Measurements from ENCODE around the gene UBA1.

The UBA1 gene

DNA sequence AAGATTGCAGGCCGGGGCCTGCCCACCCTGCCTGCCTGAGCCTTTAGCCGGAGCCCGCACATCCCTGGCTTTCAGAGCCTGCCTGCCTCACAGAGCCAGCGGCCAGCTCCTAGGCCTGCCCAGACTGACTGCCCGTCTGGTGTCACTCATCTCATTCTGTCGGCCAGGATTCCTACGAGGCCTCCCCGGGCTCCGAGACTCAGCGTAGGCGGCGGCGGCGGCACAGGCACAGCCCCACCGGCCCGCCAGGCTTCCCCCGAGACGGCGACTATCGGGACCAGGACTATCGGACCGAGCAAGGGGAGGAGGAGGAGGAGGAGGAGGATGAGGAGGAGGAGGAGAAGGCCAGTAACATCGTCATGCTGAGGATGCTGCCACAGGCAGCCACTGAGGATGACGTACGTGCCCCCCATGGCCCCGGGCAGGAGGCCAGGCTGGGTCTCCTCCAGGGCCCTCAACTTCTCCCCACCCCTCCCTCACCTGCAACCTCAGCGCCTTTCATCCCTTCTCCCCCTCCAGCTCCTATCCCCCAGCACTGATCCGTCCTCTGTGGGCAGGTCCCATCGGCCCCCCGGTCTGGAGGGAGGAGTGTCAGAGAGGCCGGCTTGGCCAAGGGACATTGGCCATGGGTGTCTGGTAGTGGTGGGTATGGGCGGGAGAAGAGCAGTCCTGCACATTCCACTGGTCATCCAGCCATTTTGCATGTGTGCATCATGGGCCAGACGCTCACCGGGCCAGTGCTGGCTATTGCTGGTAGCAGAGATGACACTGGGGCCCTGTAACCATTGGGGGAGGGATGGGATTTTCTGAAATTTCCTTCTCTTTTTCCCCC lies 22.6 kb upstream of the UBA1 start:
- DNase-seq = no peak

DNA sequence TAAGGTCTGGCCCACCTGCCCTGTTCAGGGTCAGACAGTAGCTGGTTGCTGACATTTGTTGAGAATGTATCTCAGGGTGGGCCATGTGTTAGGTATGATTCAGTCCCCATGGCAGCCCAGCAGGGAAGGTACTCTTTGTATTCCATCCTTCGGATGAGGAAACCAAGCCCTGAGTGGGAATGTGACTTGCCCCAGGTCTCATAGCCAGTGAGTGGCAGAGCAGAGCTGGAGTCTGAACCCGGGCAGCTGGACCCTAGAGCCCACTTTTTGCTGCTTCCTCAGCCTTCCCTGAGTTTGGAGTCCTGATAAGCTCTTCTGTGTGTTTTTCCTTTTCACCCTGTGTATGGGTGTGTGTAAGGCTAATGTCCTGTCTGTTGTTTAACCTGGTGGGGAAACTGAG lies 21.6 kb upstream of the UBA1 start:
- DNase-seq = no peak

DNA sequence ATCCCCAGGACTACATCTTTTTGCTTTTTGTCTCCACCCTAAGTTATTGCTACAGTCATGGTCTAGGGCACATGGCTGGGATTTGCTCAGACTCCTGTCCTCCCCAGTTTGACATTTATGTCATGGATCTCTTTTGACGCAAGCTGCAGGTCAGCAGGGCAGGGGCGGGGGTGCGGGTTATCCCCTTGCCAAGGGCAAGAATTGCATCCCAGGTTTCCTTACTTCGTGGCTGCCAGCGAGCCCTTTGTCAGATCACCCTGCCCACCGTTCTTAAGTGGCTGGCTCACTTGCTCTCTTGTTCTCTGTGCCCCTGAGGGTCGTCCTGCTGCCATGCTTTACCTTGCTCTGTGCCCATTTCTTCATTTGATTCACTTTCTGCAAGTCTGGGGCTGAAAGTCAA lies 21.1 kb upstream of the UBA1 start:
- DNase-seq = no peak

DNA sequence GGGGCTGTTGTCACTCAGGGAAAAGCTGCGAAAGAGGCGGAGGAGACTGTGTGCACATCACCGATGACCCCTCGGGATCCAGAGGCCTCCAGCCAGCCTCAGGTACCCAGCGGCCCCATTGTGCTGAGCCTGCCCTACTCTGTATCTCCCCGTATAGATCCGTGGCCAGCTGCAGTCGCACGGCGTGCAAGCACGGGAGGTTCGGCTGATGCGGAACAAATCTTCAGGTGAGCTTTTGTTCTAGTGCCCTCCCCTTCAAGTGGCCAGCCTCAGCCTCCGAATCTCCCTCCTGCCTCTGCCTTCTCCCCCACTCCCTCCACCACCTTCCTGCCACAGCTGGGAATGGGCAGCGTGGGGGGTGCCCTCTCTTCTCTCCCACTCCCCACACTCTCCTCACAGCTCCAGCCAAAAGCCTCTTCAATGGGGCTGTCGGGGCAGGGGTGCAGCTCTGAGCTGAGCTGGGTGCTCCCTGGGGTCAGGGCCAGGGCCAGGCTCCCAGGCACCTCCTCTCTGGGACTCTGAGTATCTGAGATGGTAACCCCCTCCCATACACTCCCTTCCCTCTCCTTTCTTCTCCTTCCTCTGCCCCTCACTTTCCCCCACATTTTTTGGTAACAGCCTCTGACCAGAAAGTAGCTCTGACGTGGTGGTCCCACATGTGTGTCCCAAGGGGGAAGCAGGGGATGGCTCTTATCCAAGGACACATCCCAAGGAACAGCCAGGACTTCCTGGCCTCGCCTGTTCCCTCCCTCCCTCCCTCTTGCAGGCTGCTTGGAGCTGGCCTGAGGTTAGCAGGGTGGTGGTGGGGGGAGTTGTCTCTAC lies 20.4 kb upstream of the UBA1 start:
- no peak for DNase-seq

DNA sequence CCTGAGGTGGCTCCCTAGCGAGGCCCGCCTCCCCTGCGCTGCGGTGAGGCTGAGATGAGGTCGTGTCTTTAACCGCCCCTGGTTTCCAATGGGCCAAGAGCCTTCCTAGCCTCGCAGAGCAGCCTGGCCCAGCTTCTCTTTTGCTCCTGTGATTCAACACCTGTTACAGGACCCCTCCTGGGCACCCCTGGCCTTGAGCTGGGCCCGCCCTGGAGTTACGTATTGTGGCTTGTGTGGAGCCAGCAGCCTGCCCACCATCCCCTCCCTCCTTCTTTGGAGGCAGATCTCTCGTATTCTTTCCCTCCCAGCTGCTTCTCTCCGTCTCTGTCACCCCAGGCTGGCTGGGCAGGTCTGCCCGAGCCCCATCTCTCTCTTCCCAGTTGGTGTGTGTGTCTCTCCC lies 19.3 kb upstream of the UBA1 start:
- no peak for DNase-seq

DNA sequence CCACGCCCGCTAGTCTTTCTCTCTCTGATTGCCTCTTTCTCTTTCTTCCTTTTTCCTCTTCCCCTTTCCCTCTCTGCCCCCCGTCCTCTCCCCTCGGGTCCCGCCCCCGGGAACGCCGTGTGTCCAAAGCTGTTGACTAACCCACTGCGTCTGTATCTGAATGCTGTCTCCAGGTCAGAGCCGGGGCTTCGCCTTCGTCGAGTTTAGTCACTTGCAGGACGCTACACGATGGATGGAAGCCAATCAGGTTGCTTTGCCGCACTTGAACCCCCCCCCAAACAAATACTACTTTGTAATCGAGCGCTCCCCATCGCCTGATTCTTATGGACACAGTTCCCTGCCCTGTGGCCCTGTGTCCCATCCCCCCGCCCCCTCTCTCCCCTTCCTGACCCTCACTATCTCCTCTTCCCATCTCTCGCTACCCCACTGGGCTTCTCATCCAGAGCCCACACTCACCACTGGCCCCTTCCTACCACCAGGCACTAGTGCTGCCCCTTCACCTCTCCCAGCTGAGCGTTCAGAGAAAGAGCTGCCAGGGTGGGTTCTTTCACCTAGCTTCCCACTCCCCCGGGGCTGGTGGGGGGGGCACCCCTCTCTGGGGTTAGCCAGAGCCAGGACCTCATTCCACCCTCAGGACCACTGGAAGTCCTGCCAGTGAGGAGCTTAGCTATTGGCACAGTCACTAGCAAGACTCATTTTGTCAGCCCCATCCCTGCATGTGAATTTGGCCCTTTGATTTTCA lies 18.6 kb upstream of the UBA1 start:
- no peak for DNase-seq

DNA sequence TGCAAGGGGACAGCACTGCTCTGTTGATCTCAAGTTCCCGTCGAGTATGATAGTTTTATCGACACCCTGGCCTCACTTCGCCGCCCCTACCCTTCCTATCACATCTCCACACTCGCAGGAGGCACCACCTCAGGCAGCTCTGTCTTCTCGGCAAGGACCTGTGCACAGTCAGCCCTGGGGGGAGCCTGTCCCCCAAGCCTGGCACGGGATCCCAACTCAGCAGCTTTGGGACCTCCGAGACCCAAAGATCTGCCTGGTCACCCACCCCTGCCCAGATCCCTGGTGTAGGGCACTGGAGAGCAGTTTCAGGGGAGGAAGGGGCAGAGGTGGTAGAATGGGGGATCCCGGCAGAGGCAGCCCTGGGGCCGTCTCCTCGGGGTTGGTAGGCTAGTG lies 18.0 kb upstream of the UBA1 start:
- no peak for DNase-seq

DNA sequence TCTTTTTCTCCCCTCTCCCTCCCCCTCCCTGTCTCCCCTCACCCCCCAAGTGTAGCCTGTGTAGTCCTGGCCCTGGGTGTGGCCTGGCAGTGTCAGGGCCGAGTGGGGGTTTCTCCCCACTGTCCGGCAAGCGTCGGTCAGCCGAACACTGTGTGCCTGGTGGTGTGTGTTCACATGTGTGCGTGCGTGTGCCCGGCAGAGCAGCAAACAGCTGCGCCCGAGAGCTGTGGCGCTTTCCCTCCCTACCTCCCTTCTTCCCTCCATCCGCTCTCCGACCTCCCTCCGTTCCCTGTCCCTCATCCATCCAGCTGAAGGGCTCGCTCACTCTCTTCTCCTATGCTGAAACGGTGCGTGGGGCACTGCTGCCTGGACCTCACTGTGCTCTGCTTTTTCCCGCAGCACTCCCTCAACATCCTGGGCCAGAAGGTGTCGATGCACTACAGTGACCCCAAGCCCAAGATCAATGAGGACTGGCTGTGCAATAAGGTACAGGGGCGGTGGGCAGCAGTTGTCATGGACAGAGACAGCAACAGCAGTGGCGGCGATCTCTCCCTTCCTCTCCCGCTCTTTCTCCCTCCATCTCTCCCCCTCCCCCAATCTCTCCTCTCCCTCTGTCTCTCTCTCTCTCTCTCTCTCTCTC lies 17.4 kb upstream of the UBA1 start:
- DNase-seq = no peak

DNA sequence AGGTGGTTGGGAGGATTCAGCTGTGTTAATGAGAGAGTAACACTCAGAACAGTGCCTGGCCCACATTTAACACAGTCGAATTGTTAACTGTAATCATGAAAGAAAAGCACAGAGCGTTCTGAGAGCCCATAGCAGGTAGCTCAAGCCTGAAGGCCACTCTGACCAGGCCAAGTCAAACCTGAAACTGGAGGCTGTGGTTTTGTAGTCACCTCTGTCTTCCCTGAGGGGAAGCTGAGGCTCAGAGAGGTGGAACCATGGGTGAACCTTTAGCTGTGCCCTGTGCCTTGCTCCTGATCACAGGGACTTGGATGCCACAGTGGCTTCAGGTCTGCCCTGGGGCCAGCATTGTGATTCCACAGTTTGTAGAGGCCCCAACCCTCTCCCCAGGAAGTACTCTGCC lies 16.6 kb upstream of the UBA1 start:
- no peak for DNase-seq

DNA sequence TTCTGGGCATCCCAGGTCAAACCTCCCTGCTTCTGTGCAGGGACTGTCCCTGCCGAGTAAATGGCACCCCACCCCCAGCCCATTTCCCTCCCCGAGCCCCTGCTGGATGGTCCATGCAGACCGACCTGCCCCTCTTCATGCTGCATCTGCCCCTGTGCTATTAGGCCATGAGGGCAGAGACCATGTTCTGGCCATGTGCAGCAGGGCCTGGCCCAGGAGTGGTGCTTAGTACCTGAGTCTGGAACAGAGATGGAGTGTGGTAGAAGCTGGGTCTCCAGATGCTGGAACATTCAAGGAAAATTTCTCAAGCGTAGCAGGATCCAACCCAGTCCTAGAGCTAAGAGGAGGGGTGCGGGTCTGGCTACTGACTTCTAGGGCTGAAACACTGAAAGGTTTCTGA lies 15.3 kb upstream of the UBA1 start:
- no peak for DNase-seq

DNA sequence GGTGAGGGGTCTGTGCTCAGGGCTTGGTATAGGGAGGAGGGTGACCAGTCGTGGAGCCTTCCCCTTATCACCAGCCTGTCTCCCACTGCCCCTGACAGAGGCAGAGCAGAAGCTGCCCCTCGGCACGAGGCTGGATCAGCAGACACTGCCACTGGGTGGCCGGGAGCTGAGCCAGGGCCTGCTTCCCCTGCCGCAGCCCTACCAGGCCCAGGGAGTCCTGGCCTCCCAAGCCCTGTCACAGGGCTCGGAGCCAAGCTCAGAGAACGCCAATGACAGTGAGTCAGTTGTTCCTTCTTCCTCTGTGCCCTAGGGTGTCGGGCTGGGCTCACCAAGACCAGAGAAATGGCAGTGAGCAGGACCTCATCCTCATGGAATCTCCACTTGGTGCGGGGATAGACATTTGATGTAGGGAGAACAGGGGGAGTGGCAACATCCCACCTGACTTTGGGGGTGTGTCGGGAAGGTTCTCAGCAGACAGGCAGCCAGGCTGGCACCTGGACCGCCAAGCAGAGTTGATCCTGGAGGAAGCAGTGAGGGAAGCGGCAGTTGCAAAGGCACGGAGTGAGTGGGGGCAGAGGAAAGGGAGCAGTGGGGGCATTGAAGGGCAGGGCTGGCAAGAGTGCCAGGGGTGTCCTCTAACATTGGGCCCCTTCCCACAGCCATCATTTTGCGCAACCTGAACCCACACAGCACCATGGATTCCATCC lies 14.3 kb upstream of the UBA1 start:
- no peak for DNase-seq

DNA sequence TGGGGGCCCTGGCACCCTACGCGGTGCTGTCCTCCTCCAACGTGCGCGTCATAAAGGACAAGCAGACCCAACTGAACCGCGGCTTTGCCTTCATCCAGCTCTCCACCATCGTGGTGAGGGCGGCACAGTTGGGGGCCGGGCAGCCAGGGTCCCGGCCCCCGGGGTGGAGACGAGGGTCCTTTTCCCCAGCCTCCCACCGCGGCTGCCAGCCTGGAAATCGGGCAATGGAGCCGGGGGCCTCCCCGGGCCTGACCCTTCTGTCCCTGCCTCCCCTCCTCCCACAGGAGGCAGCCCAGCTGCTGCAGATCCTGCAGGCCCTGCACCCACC lies 13.7 kb upstream of the UBA1 start:
- DNase-seq = no peak

DNA sequence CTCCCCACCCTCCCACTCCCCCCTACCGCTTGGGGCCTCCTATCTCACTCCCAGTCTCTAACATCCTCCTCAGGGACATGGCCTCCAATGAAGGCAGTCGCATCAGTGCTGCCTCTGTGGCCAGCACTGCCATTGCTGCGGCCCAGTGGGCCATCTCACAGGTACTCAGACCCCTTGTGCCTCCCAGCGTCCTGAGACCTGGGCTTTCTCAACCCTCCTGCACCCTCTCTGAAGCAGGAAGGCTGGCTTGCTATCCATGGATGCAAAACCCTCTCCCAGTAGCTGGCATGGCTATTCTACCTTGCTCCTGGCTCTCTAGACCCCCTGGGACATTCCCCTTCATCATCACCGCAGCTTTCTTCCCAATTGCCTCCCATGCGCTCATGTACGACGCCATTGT lies 13.3 kb upstream of the UBA1 start:
- DNase-seq = no peak

DNA sequence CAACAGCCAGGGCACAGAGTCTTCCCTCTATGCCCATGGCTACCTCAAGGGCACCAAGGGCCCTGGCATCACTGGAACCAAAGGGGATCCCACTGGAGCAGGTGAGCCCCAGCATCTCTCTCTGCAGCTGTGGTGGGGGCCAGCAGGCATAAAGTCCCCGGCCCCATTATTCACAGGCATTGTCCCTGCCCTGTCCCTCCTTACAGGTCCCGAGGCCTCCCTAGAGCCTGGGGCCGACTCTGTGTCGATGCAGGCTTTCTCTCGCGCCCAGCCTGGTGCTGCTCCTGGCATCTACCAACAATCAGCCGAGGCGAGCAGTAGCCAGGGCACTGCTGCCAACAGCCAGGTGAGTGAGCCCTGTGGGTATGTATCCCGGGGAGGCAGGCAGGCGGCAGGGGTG lies 12.3 kb upstream of the UBA1 start:
- no peak for DNase-seq

DNA sequence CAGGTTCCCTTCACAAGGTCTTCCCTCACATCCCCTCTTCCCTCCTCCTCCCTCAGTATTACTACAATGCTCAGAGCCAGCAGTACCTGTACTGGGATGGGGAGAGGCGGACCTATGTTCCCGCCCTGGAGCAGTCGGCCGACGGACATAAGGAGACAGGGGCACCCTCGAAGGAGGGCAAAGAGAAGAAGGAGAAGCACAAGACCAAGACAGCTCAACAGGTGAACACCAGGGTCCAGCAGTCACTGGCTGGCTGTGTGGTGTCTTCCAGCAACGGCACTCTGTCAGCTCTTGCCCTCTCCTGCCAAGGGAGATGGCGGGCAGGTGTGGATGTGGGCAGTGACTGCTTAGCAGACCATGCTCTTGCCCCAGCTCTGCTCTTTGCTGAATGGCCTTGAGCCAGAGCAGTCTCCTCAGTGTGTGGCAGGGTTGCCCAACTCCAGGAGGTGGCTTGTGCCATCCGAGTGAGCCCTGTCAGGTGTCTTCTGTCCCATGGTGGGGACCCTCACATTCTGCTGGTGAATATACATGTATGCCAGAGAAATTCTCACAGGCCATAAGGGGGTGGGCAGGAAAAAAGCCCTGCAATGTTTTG lies 11.4 kb upstream of the UBA1 start:
- DNase-seq = no peak

DNA sequence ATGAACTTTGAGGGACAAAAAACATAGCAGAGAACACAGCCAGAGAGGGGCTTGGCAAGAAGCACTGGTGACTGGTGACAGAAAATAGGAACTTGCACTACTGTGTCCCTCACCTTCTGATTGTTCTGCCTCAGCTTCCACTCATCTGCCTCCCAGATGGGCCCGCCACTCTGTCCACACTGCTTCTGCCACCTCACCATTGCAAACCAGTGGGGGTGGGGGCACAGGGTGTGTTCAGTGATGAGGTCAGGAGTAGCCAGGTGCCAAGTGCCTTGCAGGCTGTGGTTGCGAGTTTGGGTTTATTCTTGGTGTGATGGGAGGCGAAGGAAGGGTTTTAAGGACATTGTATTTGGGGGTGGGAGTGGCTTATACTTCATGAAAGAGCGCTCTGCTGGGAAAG lies 9.1 kb upstream of the UBA1 start:
- no peak for DNase-seq

DNA sequence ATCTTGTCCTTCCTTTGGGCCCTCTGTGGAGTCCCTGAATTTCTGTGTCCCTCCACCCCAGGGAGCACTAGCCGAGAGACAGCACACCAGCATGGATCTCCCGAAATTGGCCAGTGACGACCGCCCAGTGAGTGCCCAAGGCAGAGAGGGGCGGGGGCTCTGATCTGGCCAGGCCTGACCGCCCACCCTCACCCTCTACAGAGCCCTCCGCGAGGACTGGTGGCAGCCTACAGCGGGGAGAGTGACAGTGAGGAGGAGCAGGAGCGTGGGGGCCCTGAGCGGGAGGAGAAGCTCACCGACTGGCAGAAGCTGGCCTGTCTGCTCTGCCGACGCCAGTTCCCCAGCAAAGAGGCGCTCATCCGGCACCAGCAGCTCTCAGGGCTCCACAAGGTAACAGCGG lies 8.4 kb upstream of the UBA1 start:
- no peak for DNase-seq

DNA sequence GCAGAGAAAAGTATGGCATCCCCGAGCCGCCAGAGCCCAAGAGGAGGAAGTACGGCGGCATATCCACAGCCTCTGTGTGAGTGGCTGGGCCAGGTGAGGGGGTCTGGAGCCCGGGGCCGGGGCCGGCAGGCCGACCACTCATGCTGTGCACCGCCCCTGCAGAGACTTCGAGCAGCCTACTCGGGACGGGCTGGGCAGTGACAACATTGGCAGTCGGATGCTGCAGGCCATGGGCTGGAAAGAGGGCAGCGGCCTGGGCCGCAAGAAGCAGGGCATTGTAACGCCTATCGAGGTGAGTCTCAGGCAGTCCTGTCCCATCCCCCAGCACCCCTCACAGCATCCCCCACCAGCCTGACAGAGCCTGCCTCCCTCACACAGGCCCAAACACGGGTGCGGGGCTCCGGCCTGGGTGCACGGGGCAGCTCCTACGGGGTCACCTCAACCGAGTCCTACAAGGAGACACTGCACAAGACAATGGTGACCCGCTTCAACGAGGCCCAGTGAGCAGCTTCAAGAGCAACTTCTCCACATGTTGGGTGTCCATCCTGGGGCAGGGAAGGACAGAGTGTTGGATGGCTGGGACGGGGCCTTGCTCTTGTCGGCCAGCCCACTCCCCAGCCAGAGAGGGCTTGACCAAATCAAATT lies 7.4 kb upstream of the UBA1 start:
- DNase-seq = no peak

DNA sequence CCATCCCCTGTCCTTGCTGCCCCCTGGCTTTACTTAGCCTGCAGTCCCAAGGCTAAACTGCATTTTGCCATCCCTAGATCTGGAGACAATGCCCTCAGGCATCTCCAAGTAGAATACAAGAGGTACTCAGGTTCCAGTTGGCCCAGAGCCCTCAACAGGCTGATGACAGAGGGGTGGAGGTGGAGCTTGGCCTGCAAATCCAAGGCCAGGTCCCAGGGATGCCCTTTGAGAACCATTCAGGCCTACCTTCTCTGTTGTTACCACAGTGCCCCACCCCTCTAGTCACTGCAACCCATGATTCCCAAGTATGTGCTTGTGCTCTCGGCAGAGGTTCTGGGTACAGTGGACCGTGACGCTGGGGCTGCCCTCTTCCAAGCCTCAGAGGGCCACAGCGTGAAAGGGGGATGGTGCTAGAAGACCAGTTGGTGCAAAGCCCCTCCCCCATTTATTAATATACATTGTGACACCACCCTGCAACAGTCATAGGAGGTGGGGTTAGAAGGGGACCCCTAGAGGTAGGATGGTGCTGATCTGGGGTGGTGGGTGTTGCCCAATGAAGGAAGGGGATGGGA lies 6.4 kb upstream of the UBA1 start:
- no peak for DNase-seq

DNA sequence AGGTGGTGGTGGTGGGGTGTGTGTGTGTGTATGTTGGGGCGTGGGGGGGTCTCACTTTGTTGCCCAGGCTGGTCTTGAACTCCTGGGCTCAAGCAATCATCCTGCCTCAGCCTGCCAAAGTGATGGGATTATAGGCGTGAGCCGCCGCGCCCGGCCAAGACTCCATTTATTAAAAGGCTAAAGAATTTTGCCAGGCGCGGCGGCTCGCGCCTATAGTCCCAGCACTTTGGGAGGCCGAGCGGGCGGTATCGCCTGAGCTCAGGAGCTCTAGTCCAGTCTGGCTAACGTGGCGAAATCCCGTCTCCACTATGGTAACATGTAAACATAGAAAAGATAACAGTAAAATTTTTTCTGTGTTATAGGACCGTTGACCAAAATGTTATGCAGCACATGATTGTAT lies 3.7 kb upstream of the UBA1 start:
- DNase-seq = no peak
